SU-DHL-6 (cell line): ENCODE measurements around the gene MMP24.

Source experiments
- H2AFZ ChIP-seq: fragments of 200-600 bp; sonication (generic); 2 replicates; pipeline ENCODE4 v1.6.1; 2014; ENCODE audit warnings: low read depth, mild to moderate bottlenecking, moderate library complexity, mixed read lengths, antibody characterized with exemption, low read length; ENCODE audit not compliant: severe bottlenecking
- H3F3A ChIP-seq: fragments of 200-600 bp; shearing (Covaris generic); 2 replicates; pipeline ENCODE4 v1.6.0; 2016; ENCODE audit warnings: antibody characterized with exemption, mild to moderate bottlenecking; ENCODE audit not compliant: insufficient read depth
- H3K27ac ChIP-seq: fragments of 200-600 bp; sonication (generic); 2 replicates; pipeline ENCODE4 v1.5.1; 2016; ENCODE audit warnings: low read depth, mild to moderate bottlenecking, low read length, moderate library complexity, mixed read lengths
- H3K27me3 ChIP-seq: fragments of 200-600 bp; sonication (generic), shearing (Covaris generic); 2 replicates; pipeline ENCODE4 v1.6.0; 2014; ENCODE audit warnings: mild to moderate bottlenecking, low read length
- H3K36me3 ChIP-seq: fragments of 200-600 bp; sonication (generic); 2 replicates; pipeline ENCODE4 v1.6.1; 2014; ENCODE audit warnings: mild to moderate bottlenecking, low read length, mixed read lengths
- H3K4me2 ChIP-seq: fragments of 300-600, 200-600 bp; shearing (Covaris generic), sonication (generic); 2 replicates; pipeline ENCODE4 v1.6.0; 2014; ENCODE audit warnings: low read length, low read depth, mild to moderate bottlenecking; ENCODE audit not compliant: poor library complexity, severe bottlenecking
- H3K4me3 ChIP-seq: fragments of 200-600 bp; sonication (generic); 2 replicates; pipeline ENCODE4 v1.5.1; 2014; ENCODE audit warnings: antibody characterized with exemption, low read length, mild to moderate bottlenecking, mixed read lengths; ENCODE audit not compliant: insufficient read depth, poor library complexity, severe bottlenecking
- H3K79me2 ChIP-seq: fragments of 200-600 bp; sonication (generic); 2 replicates; pipeline ENCODE4 v1.6.1; 2014; ENCODE audit warnings: mild to moderate bottlenecking, low read length, moderate library complexity; ENCODE audit not compliant: insufficient read depth
- H3K9ac ChIP-seq: fragments of 200-600 bp; sonication (generic); 2 replicates; pipeline ENCODE4 v1.7.0; 2014; ENCODE audit warnings: mild to moderate bottlenecking, low read length
- H3K9me2 ChIP-seq: fragments of 200-600 bp; sonication (generic); replicated peaks from 2 replicates; pipeline ENCODE4 v1.6.1; 2014; ENCODE audit warnings: low read length; ENCODE audit not compliant: insufficient read depth
- H3K9me3 ChIP-seq: fragments of 200-600 bp; sonication (generic); 2 replicates; pipeline ENCODE4 v1.6.1; 2014; ENCODE audit warnings: low read length, mixed read lengths; ENCODE audit not compliant: insufficient read depth
- H4K20me1 ChIP-seq: fragments of 200-600 bp; sonication (generic); 2 replicates; pipeline ENCODE4 v1.6.1; 2014; ENCODE audit warnings: low read depth, mild to moderate bottlenecking, antibody characterized with exemption, low read length, moderate library complexity, mixed read lengths
- CTCF ChIP-seq: fragments of 200-600 bp; sonication (generic); IDR thresholded peaks from one replicate; pipeline ENCODE4 v1.5.1; 2017; ENCODE audit warnings: antibody characterized with exemption, mild to moderate bottlenecking, low read length, moderate library complexity; ENCODE audit not compliant: insufficient read depth, poor library complexity, severe bottlenecking
- EZH2phosphoT487 ChIP-seq: fragments of 200-600 bp; sonication (generic), shearing (Covaris generic); conservative IDR thresholded peaks from 2 replicates; pipeline ENCODE4 v1.6.1; 2018; ENCODE audit warnings: mild to moderate bottlenecking, antibody characterized with exemption, low read length, moderate library complexity, mixed read lengths

The MMP24 gene

GRCh38 chr20:35291654-35292503 lies 65.4 kb downstream of the MMP24 start, which contains the start of gene FAM83C:
Gene FAM83C (minus strand): TSS chr20:35292425. CDS start chr20:35292304, 121 bp downstream.
- H3K4me2 ChIP-seq = no peak within 1 kb of the TSS
- no peaks in the 10 kb centered on the region for H3K36me3 ChIP-seq
- no peaks in the 10 kb centered on the region for H3F3A ChIP-seq
- H3K27ac ChIP-seq = no peak within 1 kb of the TSS
- no peak within 1 kb of the TSS for H2AFZ ChIP-seq
- H3K9me3 ChIP-seq = no peaks in the 10 kb centered on the region
- H3K27me3 ChIP-seq = no peaks in the 10 kb centered on the region
- TF ChIP-seq CTCF (no peak), EZH2phosphoT487 (no peak)
- no peak within 1 kb of the TSS for H3K4me3 ChIP-seq
- no peaks in the 10 kb centered on the region for H3K79me2 ChIP-seq
- H4K20me1 ChIP-seq = no peaks in the 10 kb centered on the region
- H3K9me2 ChIP-seq = no peaks in the 10 kb centered on the region
- no peak within 1 kb of the TSS for H3K9ac ChIP-seq

- Histone ChIP-seq H3K4me3 (no peak overlapping the region), H3K9me2 (no peaks in the 10 kb centered on the region), H4K20me1 (no peaks in the 10 kb centered on the region), H2AFZ (no peak overlapping the region), H3F3A (no peaks in the 10 kb centered on the region), H3K9ac (no peak overlapping the region), H3K36me3 (no peaks in the 10 kb centered on the region), H3K27ac (no peak overlapping the region), H3K79me2 (no peaks in the 10 kb centered on the region), H3K9me3 (no peaks in the 10 kb centered on the region), H3K27me3 (no peaks in the 10 kb centered on the region), H3K4me2 (no peak overlapping the region)
- TF ChIP-seq EZH2phosphoT487 = no peak
- TF ChIP-seq CTCF = no peak
Measured at GRCh38 chr20:35292504-35293285, 66.2 kb downstream of the MMP24 start.

- no peak overlapping the region for H3K4me3 ChIP-seq
- H3K4me2 ChIP-seq = no peak overlapping the region
Measured at GRCh38 chr20:35293303-35294292, 67.1 kb downstream of the MMP24 start.

More at GRCh38 chr20:35293303-35294292, 67.1 kb downstream of the MMP24 start:
- Histone ChIP-seq H3K27me3 (no peaks in the 10 kb centered on the region), H3K27ac (no peak overlapping the region), H3K9me2 (no peaks in the 10 kb centered on the region), H3K9me3 (no peaks in the 10 kb centered on the region), H4K20me1 (no peaks in the 10 kb centered on the region), H3K36me3 (no peaks in the 10 kb centered on the region), H3K9ac (no peak overlapping the region), H3K79me2 (no peaks in the 10 kb centered on the region), H3F3A (no peaks in the 10 kb centered on the region), H2AFZ (no peak overlapping the region)
- TF ChIP-seq CTCF = no peak
- no peak for TF ChIP-seq EZH2phosphoT487
